ENCODE data around the gene PUM2.

DNA sequence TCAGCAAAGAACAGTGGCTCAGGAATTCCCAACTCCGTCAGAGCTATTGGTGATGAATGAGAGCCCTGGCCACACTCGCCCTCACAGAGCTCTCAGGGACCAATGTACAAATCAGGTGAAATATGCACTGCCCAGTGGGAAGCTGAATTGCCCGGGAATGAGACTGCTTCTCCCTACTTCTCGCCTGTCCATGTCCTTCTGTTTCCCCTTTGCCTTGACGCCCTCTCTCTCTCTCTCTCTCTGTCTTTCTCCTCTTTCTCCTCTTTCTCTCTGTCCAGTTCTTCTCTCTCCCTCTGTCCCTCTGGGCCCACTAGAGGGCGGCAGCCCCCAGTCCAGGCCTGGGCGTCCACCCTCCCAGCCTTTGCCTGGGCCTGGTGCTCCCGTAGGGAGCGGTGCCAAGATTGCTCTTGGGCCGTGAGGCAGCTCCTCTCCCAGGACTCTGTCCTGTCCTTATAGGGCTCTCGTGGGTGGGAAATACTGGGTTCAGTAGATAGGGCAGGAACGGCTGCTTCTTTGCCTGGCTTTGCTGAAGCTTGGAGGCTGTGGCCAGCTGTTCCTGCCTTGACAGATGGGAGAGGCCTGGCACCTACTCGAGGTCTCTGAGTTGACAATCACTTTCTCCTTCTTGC lies 28.4 kb upstream of the PUM2 start:
- TF ChIP-seq CTCF (IDR thresholded peaks at IDR 0.05) (peak; percentile 72 to 89 (median 79)), POLR2A (IDR thresholded peaks at IDR 0.05) (no peak), EP300 (IDR thresholded peaks at IDR 0.05) (no peak)
